ENCODE data around the gene MAOA.

DNA sequence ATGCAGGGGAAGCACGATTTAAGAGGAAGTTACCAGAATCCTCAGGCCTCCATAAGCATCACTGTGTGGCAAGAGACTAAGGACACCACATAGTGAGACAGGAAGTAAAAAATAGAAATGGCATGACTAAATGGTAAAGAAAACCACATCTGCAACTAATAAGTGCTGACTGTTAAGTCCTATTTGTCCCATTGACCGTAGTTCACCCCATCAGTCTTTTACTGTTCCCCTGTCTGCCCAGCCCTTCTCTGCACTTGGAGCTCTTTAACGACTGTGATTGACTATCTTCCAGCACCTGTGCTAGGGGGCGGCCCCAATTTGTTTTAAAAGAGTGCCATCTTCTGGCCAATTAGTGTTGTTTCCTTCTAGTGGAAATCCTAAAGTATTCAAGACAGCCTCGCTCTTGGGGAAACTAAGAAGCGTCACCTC, 94.2 kb downstream of the MAOA start:
- no peak for TF ChIP-seq TARDBP (IDR thresholded peaks at IDR 0.05)
- no peak for TF ChIP-seq ZNF384 (IDR thresholded peaks at IDR 0.05)
- TF ChIP-seq BHLHE40 (IDR thresholded peaks at IDR 0.05; ENCODE audit: borderline replicate concordance) = no peak
- no peak for TF ChIP-seq SP1 (IDR thresholded peaks at IDR 0.05)
- no peak for TF ChIP-seq HDGF (IDR thresholded peaks at IDR 0.05; ENCODE audit: borderline replicate concordance)
- TF ChIP-seq SUZ12 (IDR thresholded peaks at IDR 0.05) = no peak
- TF ChIP-seq FOXK2 (IDR thresholded peaks at IDR 0.05) = no peak
- TF ChIP-seq ARNT (IDR thresholded peaks at IDR 0.05) = no peak
- no peak for TF ChIP-seq NFRKB (IDR thresholded peaks at IDR 0.05)
- no peak for TF ChIP-seq LEF1 (IDR thresholded peaks at IDR 0.05; ENCODE audit: borderline replicate concordance)

All from HEK293T (cell line).